NCI-H187 (cell line): ENCODE data around the gene FGL2.
A peak's percentile ranks its signal among the peaks of the same experiment; 100 is the strongest.
"Not testable (repeated sequence)": the region's sequence is repeated elsewhere in the genome, so short reads cannot be mapped to it uniquely, and the experiment has no call there.

Source experiments
- DNase-seq, 2 experiments: peaks; one replicate each; lab custom pipeline; 2025; lab: John Stamatoyannopoulos, UW

Gene FGL2

GRCh38 chr7:77199013-77199966, at the start of gene FGL2:
FGL2 (minus strand) TSS chr7:77199819; CDS start chr7:77199793, 26 bp downstream.
- no peak for DNase-seq

GRCh38 chr7:77248154-77248553, 48.5 kb upstream of the FGL2 start:
- no peak for DNase-seq

GRCh38 chr7:77247206-77247850, 47.7 kb upstream of the FGL2 start:
- DNase-seq = peak; percentile 67 to 70

- DNase-seq = no peak
Observed at GRCh38 chr7:77246026-77246640, 46.5 kb upstream of the FGL2 start.

GRCh38 chr7:77245015-77245755, 45.6 kb upstream of the FGL2 start:
- DNase-seq = no peak

- no peak for DNase-seq
Observed at GRCh38 chr7:77244222-77244934, 44.8 kb upstream of the FGL2 start.

GRCh38 chr7:77242554-77242953, 42.9 kb upstream of the FGL2 start:
- no peak for DNase-seq

- no peak for DNase-seq
Observed at GRCh38 chr7:77242068-77242467, 42.4 kb upstream of the FGL2 start.

GRCh38 chr7:77239471-77239870, 39.9 kb upstream of the FGL2 start:
- DNase-seq = no peak

GRCh38 chr7:77238703-77239136, 39.1 kb upstream of the FGL2 start:
- DNase-seq = no peak

GRCh38 chr7:77235276-77235675, 35.7 kb upstream of the FGL2 start:
- no peak for DNase-seq

- DNase-seq = no peak
Observed at GRCh38 chr7:77232467-77232866, 32.8 kb upstream of the FGL2 start.

- DNase-seq = not testable (repeated sequence)
Observed at GRCh38 chr7:77228795-77229194, 29.2 kb upstream of the FGL2 start.

GRCh38 chr7:77226357-77226839, 26.8 kb upstream of the FGL2 start:
- DNase-seq = no peak

- DNase-seq = no peak
Observed at GRCh38 chr7:77223261-77223660, 23.6 kb upstream of the FGL2 start.

- no peak for DNase-seq
Observed at GRCh38 chr7:77222819-77223218, 23.2 kb upstream of the FGL2 start.

GRCh38 chr7:77222065-77222464, 22.4 kb upstream of the FGL2 start:
- DNase-seq = no peak

- DNase-seq = not testable (repeated sequence)
Observed at GRCh38 chr7:77219701-77220331, 20.2 kb upstream of the FGL2 start.

- no peak for DNase-seq
Observed at GRCh38 chr7:77217474-77218185, 18.0 kb upstream of the FGL2 start.
